Calu3 (cell line): Measurements from ENCODE around the gene TLK1. TPM values are rescaled to one million over a fixed set of nuclear protein-coding genes. Genes with fewer than 3 reads are reported as not detected.

Experiments used
- BruUV-seq: library from RNA; stranded (reverse); fragments of 400-500 nt; replicated peaks from 2 replicates; lab custom pipeline; 2021; lab: Mats Ljungman, UMichigan
- CTCF ChIA-PET: fragments of 300-600 bp; sonication (Branson Sonifier 250); formaldehyde crosslinking; loops from one replicate; lab custom pipeline; 2022; ENCODE audit warnings: antibody characterized with exemption; lab: Charles Lee
- DNase-seq: peaks from one replicate; pipeline ENCODE4 v3.0.0; 2022
- H3K27ac Mint-ChIP-seq: one replicate; pipeline ENCODE4 v1.8.0; 2022; ENCODE audit warnings: mixed read lengths; ENCODE audit not compliant: unreplicated experiment
- H3K27me3 Mint-ChIP-seq: one replicate; pipeline ENCODE4 v1.8.0; 2022; ENCODE audit warnings: mixed read lengths; ENCODE audit not compliant: unreplicated experiment
- H3K36me3 Mint-ChIP-seq: one replicate; pipeline ENCODE4 v1.8.0; 2022; ENCODE audit warnings: mild to moderate bottlenecking, moderate library complexity, mixed read lengths; ENCODE audit not compliant: insufficient read depth, unreplicated experiment
- H3K4me1 Mint-ChIP-seq: one replicate; pipeline ENCODE4 v1.8.0; 2022; ENCODE audit warnings: mild to moderate bottlenecking, low read depth, mixed read lengths; ENCODE audit not compliant: unreplicated experiment
- H3K4me3 Mint-ChIP-seq: one replicate; pipeline ENCODE4 v1.8.0; 2022; ENCODE audit warnings: mild to moderate bottlenecking, low read depth, moderate library complexity, mixed read lengths; ENCODE audit not compliant: unreplicated experiment
- H3K9me3 Mint-ChIP-seq: one replicate; pipeline ENCODE4 v1.8.0; 2022; ENCODE audit warnings: low read depth, mixed read lengths; ENCODE audit not compliant: unreplicated experiment
- intact Hi-C: fragments of 100-400 bp; cut with micrococcal nuclease; formaldehyde crosslinking; loops from one replicate; pipeline ENCODE4 v1.10.0; 2022; ENCODE audit not compliant: unreplicated experiment
- total RNA-seq: library from RNA; stranded (reverse); gene quantifications from 2 replicates; pipeline ENCODE4 v1.2.3, GENCODE V29; 2022
- TF ChIP-seq, protein P1 (sequence below): fragments of 200-600 bp; IDR thresholded peaks from one replicate; pipeline ENCODE4 v1.8.0; 2022; ENCODE audit warnings: antibody characterized with exemption; ENCODE audit not compliant: unreplicated experiment

Gene TLK1
- total RNA-seq, 1 experiment from 2014 or later, result 64.7 TPM

DNA sequence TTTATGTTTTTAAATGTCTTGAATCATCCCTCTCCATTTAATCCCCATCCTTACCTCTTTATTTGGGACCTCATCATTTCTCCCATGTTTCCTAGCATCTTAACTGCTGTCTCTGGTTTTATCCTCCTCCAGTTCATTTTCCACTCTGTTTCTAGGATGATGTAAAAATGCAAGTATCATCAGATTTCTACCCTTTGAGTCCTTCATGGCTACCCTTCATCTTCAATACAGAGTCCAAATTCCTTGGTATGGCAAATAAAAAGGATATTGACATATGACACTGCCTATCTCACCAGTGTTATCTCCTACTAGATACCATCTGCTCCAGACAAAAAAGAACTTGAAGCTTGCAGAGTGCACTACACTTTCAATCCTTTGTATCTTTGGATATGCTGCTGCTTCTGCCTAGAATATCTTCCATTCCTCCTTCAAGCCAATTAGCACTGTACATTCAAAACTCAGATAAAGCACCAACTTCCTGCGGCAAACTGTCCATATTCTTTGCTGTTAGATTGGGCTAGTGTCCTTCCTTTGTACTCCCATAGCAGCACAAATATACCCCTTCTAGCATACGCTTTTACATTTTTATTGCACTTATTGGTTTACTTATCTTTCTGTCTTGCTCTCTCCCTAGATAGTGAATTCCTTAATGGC, 24.6 kb upstream of the TLK1 start:
- intact Hi-C loops, result no loop called here
- peaks cover 3% of the 10 kb centered on the region for H3K9me3 Mint-ChIP-seq
- BruUV-seq, result no TSS peak
- H3K27ac Mint-ChIP-seq, result no peak overlapping the region
- H3K4me3 Mint-ChIP-seq, result no peak overlapping the region
- no peaks in the 10 kb centered on the region for H3K4me1 Mint-ChIP-seq
- H3K36me3 Mint-ChIP-seq, result no peaks in the 10 kb centered on the region
- DNase-seq, result no peak
- CTCF ChIA-PET, result no interaction called here
- H3K27me3 Mint-ChIP-seq, result no peaks in the 10 kb centered on the region
- TF ChIP-seq, protein P1, sequence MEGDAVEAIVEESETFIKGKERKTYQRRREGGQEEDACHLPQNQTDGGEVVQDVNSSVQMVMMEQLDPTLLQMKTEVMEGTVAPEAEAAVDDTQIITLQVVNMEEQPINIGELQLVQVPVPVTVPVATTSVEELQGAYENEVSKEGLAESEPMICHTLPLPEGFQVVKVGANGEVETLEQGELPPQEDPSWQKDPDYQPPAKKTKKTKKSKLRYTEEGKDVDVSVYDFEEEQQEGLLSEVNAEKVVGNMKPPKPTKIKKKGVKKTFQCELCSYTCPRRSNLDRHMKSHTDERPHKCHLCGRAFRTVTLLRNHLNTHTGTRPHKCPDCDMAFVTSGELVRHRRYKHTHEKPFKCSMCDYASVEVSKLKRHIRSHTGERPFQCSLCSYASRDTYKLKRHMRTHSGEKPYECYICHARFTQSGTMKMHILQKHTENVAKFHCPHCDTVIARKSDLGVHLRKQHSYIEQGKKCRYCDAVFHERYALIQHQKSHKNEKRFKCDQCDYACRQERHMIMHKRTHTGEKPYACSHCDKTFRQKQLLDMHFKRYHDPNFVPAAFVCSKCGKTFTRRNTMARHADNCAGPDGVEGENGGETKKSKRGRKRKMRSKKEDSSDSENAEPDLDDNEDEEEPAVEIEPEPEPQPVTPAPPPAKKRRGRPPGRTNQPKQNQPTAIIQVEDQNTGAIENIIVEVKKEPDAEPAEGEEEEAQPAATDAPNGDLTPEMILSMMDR, result no peak

DNA sequence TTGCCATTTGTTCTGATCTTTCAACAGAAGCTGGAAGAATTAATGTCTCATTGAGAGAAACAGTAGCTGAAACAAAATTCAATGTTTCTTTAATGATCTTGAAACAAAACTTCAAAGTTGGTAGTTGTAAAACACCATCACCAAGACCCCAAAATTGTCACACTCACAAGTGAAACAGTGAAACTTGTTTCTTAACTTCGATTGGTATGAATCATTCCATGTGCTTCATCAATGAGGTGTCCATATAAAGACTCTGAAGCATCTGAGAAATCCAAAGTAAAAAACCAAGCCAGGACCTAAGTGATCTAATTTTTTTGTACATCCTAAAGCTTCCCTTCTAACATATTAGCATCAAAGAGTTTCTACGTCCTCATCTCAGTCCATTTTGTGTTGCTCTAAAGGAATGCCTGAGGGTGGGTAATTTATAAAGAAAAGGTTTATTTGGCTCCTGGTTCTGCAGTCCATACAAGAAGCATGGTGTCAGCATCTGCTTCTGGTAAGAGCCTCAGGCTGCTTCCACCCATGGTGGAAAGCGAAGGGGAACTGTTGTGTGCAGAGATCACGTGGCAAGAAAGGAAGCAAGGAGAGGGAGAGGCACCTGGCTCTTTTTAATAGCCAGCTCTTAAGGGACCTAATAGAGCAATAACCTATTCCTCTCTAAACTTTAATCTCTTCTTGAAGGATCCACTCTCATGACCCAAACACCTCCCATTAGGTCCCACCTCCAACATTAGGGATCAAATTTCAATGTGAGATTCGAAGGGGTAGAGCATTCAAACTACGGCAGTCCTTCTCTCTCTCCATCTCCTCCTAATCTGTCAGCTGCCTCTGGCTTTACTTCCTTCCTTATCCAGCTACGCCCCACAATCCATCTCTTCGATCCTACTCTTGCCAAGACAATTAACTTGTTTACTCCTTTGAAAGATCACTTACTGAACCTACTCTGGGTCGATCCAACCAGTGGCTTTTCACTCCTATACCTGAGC, 20.7 kb upstream of the TLK1 start:
- H3K4me1 Mint-ChIP-seq, result no peaks in the 10 kb centered on the region
- TF ChIP-seq, protein P1, result no peak
- no peaks in the 10 kb centered on the region for H3K9me3 Mint-ChIP-seq
- CTCF ChIA-PET, result interaction anchor here (0.7 kb wide), 1 partner anchor 27 kb away, joined by 5 read pairs; no protein-coding TSS in a partner anchor
- H3K4me3 Mint-ChIP-seq, result no peak overlapping the region
- no peaks in the 10 kb centered on the region for H3K36me3 Mint-ChIP-seq
- no peak overlapping the region for H3K27ac Mint-ChIP-seq
- H3K27me3 Mint-ChIP-seq, result no peaks in the 10 kb centered on the region
- intact Hi-C loops, result no loop called here
- BruUV-seq, result no TSS peak
- no peak for DNase-seq

DNA sequence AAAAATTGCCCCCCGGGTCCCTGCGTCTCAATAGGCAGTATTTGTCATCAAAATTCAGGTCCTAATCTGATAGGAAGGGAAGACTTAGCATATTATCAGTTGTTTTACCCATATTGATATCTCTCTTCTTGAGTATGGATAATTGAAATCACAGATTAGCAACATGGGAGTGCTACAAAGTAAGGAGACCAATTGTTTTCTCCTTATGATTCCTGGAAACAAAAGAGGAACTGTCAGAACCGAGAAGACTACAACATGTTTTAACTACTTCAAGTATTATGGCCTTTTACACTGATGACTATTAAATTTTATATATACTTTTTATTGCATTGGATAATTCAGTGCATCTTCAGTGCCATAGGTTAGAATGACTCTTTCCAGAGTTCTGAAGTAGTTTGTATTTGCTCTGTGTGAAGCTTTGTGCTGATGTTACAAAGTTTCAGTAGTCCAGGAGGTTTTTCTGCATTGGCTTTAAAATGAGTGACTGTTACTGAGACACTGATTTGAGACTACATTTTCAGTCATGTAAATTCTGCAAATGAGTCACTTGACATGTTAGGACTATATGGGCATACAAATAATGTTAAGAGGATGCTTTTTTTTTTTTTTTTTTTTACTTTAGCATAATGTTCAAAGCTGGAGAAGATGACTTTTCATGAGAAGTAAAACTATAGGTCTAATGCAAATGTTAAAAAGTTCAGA, 19.7 kb upstream of the TLK1 start:
- CTCF ChIA-PET, result interaction anchor here (0.7 kb wide), 1 partner anchor 28 kb away, joined by 5 read pairs; no protein-coding TSS in a partner anchor
- TF ChIP-seq, protein P1, result no peak
- BruUV-seq, result no TSS peak
- no peak overlapping the region for H3K27ac Mint-ChIP-seq
- no peak overlapping the region for H3K4me3 Mint-ChIP-seq
- no peaks in the 10 kb centered on the region for H3K4me1 Mint-ChIP-seq
- DNase-seq, result no peak
- H3K9me3 Mint-ChIP-seq, result no peaks in the 10 kb centered on the region
- intact Hi-C loops, result no loop called here
- no peaks in the 10 kb centered on the region for H3K36me3 Mint-ChIP-seq
- H3K27me3 Mint-ChIP-seq, result no peaks in the 10 kb centered on the region

DNA sequence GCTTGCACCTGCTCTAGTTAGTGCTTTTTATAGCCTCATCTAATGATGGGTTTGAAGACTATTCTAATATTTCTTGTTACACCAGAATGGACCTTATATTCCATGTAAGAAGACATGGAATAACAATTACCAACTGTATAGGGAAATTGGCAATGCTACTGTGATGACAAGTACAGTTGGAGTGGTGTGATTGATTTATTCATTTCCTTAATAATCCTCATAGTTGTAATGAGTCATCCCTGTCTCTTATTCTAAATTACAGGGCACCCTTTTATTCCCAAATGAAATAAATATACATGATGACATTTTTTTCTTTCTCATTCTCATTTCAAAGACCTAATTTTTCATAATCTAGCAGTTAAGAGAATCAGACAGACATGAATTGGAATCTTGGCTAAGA, 18.3 kb upstream of the TLK1 start:
- intact Hi-C loops, result no loop called here
- CTCF ChIA-PET, result no interaction called here
- no peak overlapping the region for H3K4me3 Mint-ChIP-seq
- TF ChIP-seq, protein P1, result no peak
- no TSS peak for BruUV-seq
- H3K27me3 Mint-ChIP-seq, result no peaks in the 10 kb centered on the region
- H3K9me3 Mint-ChIP-seq, result no peaks in the 10 kb centered on the region
- H3K4me1 Mint-ChIP-seq, result peaks cover 6% of the 10 kb centered on the region
- no peaks in the 10 kb centered on the region for H3K36me3 Mint-ChIP-seq
- no peak for DNase-seq
- no peak overlapping the region for H3K27ac Mint-ChIP-seq
